Measurements from ENCODE around the gene CCDC146. TPM values are rescaled to one million over a fixed set of nuclear protein-coding genes. Genes with fewer than 3 reads are reported as not detected.

CCDC146 gene
- total and polyA plus RNA-seq, 2 of the 13 experiments (the other 11 are each of a cell fraction or from before 2014, with no cell fraction given) = 2.4 to 4.1 TPM

DNA sequence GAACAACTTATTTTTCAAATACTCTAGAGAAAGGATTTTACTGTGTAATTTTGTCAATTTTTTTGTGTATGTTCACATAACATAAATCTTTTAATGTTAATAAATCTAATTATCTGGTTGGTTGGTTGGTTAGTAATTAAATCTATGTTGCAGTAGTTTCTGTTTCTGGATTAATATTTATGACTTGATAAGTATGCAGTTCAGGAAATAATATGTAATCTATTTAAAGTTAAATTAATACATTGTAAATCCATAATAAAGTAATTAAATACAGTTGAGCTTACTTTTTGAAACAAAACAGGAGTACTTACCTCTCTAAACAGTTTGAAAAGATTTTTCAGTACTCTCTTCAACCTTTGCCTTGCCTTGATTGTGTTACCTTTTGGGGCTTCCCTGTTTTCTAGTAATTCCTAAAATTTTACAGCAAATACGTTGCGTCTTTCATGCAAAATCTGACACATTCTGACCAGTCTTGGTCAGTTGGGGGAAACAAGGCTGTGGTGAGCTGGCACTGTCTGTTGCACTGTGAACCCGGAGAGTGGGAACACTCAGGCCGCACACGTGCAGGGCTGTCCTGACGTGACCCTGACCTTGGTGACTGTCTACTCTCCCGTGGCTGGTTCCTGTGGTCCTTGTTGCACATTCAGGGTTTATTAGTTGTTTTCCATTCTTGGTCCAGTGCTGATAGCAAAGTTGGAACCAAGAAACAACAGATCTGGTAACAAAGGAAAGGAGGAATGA lies 122.8 kb downstream of the CCDC146 start (continued):
- TF ChIP-seq, protein P1, sequence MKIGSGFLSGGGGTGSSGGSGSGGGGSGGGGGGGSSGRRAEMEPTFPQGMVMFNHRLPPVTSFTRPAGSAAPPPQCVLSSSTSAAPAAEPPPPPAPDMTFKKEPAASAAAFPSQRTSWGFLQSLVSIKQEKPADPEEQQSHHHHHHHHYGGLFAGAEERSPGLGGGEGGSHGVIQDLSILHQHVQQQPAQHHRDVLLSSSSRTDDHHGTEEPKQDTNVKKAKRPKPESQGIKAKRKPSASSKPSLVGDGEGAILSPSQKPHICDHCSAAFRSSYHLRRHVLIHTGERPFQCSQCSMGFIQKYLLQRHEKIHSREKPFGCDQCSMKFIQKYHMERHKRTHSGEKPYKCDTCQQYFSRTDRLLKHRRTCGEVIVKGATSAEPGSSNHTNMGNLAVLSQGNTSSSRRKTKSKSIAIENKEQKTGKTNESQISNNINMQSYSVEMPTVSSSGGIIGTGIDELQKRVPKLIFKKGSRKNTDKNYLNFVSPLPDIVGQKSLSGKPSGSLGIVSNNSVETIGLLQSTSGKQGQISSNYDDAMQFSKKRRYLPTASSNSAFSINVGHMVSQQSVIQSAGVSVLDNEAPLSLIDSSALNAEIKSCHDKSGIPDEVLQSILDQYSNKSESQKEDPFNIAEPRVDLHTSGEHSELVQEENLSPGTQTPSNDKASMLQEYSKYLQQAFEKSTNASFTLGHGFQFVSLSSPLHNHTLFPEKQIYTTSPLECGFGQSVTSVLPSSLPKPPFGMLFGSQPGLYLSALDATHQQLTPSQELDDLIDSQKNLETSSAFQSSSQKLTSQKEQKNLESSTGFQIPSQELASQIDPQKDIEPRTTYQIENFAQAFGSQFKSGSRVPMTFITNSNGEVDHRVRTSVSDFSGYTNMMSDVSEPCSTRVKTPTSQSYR (CRISPR knock-in tag; IDR thresholded peaks at IDR 0.05; ENCODE audit: borderline replicate concordance) = peak; percentile 35; the same call in 1 of the 2 replicates
- TF ChIP-seq FOXO1 (CRISPR knock-in tag; IDR thresholded peaks at IDR 0.05) = peak; percentile 84
- TF ChIP-seq ZNF350 (CRISPR knock-in tag; IDR thresholded peaks at IDR 0.05; ENCODE audit: borderline replicate concordance, low read depth) = 0 out of 2 replicates have a peak, but pooled peaks have one; percentile 33
- TF ChIP-seq GATAD1 (CRISPR knock-in tag; IDR thresholded peaks at IDR 0.05) = peak; percentile 29; the same call in 1 of the 2 replicates
- peak; percentile 53; the same call in 1 of the 2 replicates for TF ChIP-seq ELF3 (CRISPR knock-in tag; IDR thresholded peaks at IDR 0.05)
- TF ChIP-seq CCDC6 (CRISPR knock-in tag; IDR thresholded peaks at IDR 0.05) = 0 out of 2 replicates have a peak, but pooled peaks have one; percentile 47
- 0 out of 2 replicates have a peak, but pooled peaks have one; percentile 16 for TF ChIP-seq KDM6A (CRISPR knock-in tag; IDR thresholded peaks at IDR 0.05; ENCODE audit: low read depth)
- no peak for TF ChIP-seq HNRNPH1 (optimal IDR thresholded peaks at IDR 0.05; ENCODE audit: low read depth, low read length)
- TF ChIP-seq MTA1 (CRISPR knock-in tag; IDR thresholded peaks at IDR 0.05; ENCODE audit: borderline replicate concordance) = peak; percentile 87; the same call in 1 of the 2 replicates
- no peak for TF ChIP-seq FOXA1 (IDR thresholded peaks at IDR 0.05)
- TF ChIP-seq FOXA1 (CRISPR knock-in tag; IDR thresholded peaks at IDR 0.05) = peak; percentile 33; the same call in 1 of the 2 replicates
- no peak for TF ChIP-seq SSRP1 (CRISPR knock-in tag; IDR thresholded peaks at IDR 0.05)
- TF ChIP-seq ARNT2 (CRISPR knock-in tag; IDR thresholded peaks at IDR 0.05; ENCODE audit: low read depth) = no peak
- TF ChIP-seq EP300 (IDR thresholded peaks at IDR 0.05; ENCODE audit: low read depth in 2 of 2, low read length in 2 of 2) = peak in 1 of 2 experiments; percentile 64; a peak in 1 of 4 replicates
- TF ChIP-seq EP300 (CRISPR knock-in tag; IDR thresholded peaks at IDR 0.05; ENCODE audit: borderline replicate concordance) = peak; percentile 44; the same call in 1 of the 2 replicates
- peak; percentile 40; the same call in 1 of the 2 replicates for TF ChIP-seq PPARG (CRISPR knock-in tag; conservative IDR thresholded peaks at IDR 0.05)
- TF ChIP-seq HNF1B (CRISPR knock-in tag; IDR thresholded peaks at IDR 0.05) = peak; percentile 60; the same call in 1 of the 2 replicates
- TF ChIP-seq CHD2 (IDR thresholded peaks at IDR 0.05; ENCODE audit: low read depth, low read length) = no peak
- TF ChIP-seq RFXAP (CRISPR knock-in tag; IDR thresholded peaks at IDR 0.05; ENCODE audit: borderline replicate concordance) = no peak
- TF ChIP-seq, protein P2, sequence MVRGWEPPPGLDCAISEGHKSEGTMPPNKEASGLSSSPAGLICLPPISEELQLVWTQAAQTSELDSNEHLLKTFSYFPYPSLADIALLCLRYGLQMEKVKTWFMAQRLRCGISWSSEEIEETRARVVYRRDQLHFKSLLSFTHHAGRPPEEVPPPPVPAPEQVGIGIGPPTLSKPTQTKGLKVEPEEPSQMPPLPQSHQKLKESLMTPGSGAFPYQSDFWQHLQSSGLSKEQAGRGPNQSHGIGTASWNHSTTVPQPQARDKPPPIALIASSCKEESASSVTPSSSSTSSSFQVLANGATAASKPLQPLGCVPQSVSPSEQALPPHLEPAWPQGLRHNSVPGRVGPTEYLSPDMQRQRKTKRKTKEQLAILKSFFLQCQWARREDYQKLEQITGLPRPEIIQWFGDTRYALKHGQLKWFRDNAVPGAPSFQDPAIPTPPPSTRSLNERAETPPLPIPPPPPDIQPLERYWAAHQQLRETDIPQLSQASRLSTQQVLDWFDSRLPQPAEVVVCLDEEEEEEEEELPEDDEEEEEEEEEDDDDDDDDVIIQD (CRISPR knock-in tag; IDR thresholded peaks at IDR 0.05; ENCODE audit: low read depth) = peak; percentile 83
- no peak for TF ChIP-seq ZNF264 (CRISPR knock-in tag; IDR thresholded peaks at IDR 0.05)
- 0 out of 2 replicates have a peak, but pooled peaks have one; percentile 11 for TF ChIP-seq FOXK2 (IDR thresholded peaks at IDR 0.05)
- no peak for TF ChIP-seq SOX13 (IDR thresholded peaks at IDR 0.05)
- TF ChIP-seq SOX13 (CRISPR knock-in tag; conservative IDR thresholded peaks at IDR 0.05 in 1 of 2, IDR thresholded peaks at IDR 0.05 in 1 of 2) = peak in 1 of 2 experiments; percentile 69; a peak in 2 of 4 replicates
- no peak for TF ChIP-seq XRCC5 (optimal IDR thresholded peaks at IDR 0.05; ENCODE audit: low read length)
- no peak for TF ChIP-seq ZNF839 (CRISPR knock-in tag; IDR thresholded peaks at IDR 0.05; ENCODE audit: borderline replicate concordance)
